Neuronal stem cell (in vitro differentiated cells): Measurements from ENCODE around the gene CES3.
A peak's percentile ranks its signal among the peaks of the same experiment; 100 is the strongest.

Experiments used
- DNase-seq: peaks from one replicate; pipeline ENCODE4 v3.0.0-alpha.2; 2013; ENCODE audit warnings: low spot score
- H2AFZ ChIP-seq: one replicate; pipeline ENCODE4 v1.6.1; 2013; ENCODE audit warnings: mild to moderate bottlenecking, low read length, inconsistent platforms
- H2AK5ac ChIP-seq: 2 replicates; pipeline ENCODE4 v1.6.1; 2013; ENCODE audit warnings: low read depth, mild to moderate bottlenecking, inconsistent platforms, low read length, moderate library complexity, mixed read lengths
- H2BK120ac ChIP-seq: 2 replicates; pipeline ENCODE4 v1.6.1; 2013; ENCODE audit warnings: low read depth, mild to moderate bottlenecking, inconsistent platforms, low read length, moderate library complexity, mixed read lengths
- H2BK12ac ChIP-seq: one replicate; pipeline ENCODE4 v1.6.1; 2013; ENCODE audit warnings: low read length, inconsistent platforms
- H2BK15ac ChIP-seq: 2 replicates; pipeline ENCODE4 v1.6.1; 2013; ENCODE audit warnings: mild to moderate bottlenecking, low read length, inconsistent platforms, mixed read lengths
- H2BK5ac ChIP-seq: one replicate; pipeline ENCODE4 v1.6.1; 2013; ENCODE audit warnings: inconsistent platforms, mild to moderate bottlenecking, low read length, moderate library complexity
- H3K14ac ChIP-seq: one replicate; pipeline ENCODE4 v1.6.1; 2013; ENCODE audit warnings: low read length, inconsistent platforms
- H3K18ac ChIP-seq: 2 replicates; pipeline ENCODE4 v1.6.1; 2013; ENCODE audit warnings: low read length, inconsistent platforms
- H3K23ac ChIP-seq: 2 replicates; pipeline ENCODE4 v1.6.1; 2013; ENCODE audit warnings: low read depth, mild to moderate bottlenecking, mixed read lengths, low read length, inconsistent platforms; ENCODE audit not compliant: poor library complexity
- H3K27ac ChIP-seq: replicated peaks from 3 replicates; pipeline ENCODE4 v1.5.1; 2013; ENCODE audit warnings: low read length, inconsistent platforms
- H3K27me3 ChIP-seq, 3 experiments: 2 replicates each; pipeline ENCODE4 v1.6.1; 2013; ENCODE audit warnings: low read length in 3 of 3, mild to moderate bottlenecking in 2 of 3, inconsistent platforms in 1 of 3, low read depth in 1 of 3, mixed read lengths in 1 of 3, moderate library complexity in 1 of 3; ENCODE audit not compliant: control insufficient read depth in 3 of 3, insufficient read depth in 3 of 3
- H3K36me3 ChIP-seq, 2 donors: replicated peaks in 1 of 2; 2 replicates each; pipeline ENCODE4 v1.6.1; 2013; ENCODE audit warnings: low read length in 2 of 2; ENCODE audit not compliant: control insufficient read depth in 2 of 2, insufficient read depth in 2 of 2
- H3K4ac ChIP-seq: 2 replicates; pipeline ENCODE4 v1.6.1; 2013; ENCODE audit warnings: inconsistent platforms, mild to moderate bottlenecking, low read length, moderate library complexity
- H3K4me1 ChIP-seq, 2 donors: 1 replicate in 1 of 2; 2 replicates in 1 of 2; pipeline ENCODE4 v1.6.1; 2013; ENCODE audit warnings: low read length in 2 of 2, low read depth in 1 of 2; ENCODE audit not compliant: control insufficient read depth in 2 of 2, insufficient read depth in 1 of 2
- H3K4me2 ChIP-seq: one replicate; pipeline ENCODE4 v1.6.1; 2013; ENCODE audit warnings: mild to moderate bottlenecking, low read length, inconsistent platforms; ENCODE audit not compliant: insufficient read depth, poor library complexity, severe bottlenecking
- H3K4me3 ChIP-seq, 2 donors: 2 replicates each; pipeline ENCODE4 v1.5.1; 2013; ENCODE audit warnings: low read length in 2 of 2, mild to moderate bottlenecking in 2 of 2, inconsistent platforms in 1 of 2, moderate library complexity in 1 of 2
- H3K79me1 ChIP-seq: one replicate; pipeline ENCODE4 v1.6.1; 2013; ENCODE audit warnings: low read depth, mild to moderate bottlenecking, inconsistent platforms, low read length, moderate library complexity
- H3K9ac ChIP-seq: one replicate; pipeline ENCODE4 v1.6.1; 2013; ENCODE audit warnings: mild to moderate bottlenecking, low read depth, low read length, inconsistent platforms; ENCODE audit not compliant: poor library complexity
- H3K9me3 ChIP-seq, 2 donors: replicated peaks in 1 of 2; 2 replicates each; pipeline versions ENCODE3 to v1.6.1; 2013; ENCODE audit warnings: low read length in 2 of 2, mild to moderate bottlenecking in 2 of 2, inconsistent platforms in 1 of 2, low read depth in 1 of 2, mixed read lengths in 1 of 2, moderate library complexity in 1 of 2; ENCODE audit not compliant: control insufficient read depth in 2 of 2, insufficient read depth in 1 of 2
- H4K8ac ChIP-seq: one replicate; pipeline ENCODE4 v1.6.1; 2013; ENCODE audit warnings: low read depth, mild to moderate bottlenecking, inconsistent platforms, low read length, moderate library complexity
- H4K91ac ChIP-seq: one replicate; pipeline ENCODE4 v1.6.1; 2013; ENCODE audit warnings: low read length, low read depth, mild to moderate bottlenecking, inconsistent platforms; ENCODE audit not compliant: poor library complexity
- WGBS, 2 donors: extraction: QIAGEN DNeasy Blood & Tissue Kit; methylation state at CpG; one replicate each; pipeline ENCODE4 v1.1.7; 2013; ENCODE audit warnings: missing lambda C conversion rate in 2 of 2, mixed read lengths in 1 of 2; ENCODE audit not compliant: insufficient read length in 2 of 2, insufficient replicate concordance in 1 of 2; ENCODE audit errors: extremely low coverage in 2 of 2; 5-methylcytosine and 5-hydroxymethylcytosine counted together

The CES3 gene

GRCh38 chr16:66926961-66927436 is 34.1 kb upstream of the CES3 start:
- Histone ChIP-seq H3K9me3 (no peaks in the 10 kb centered on the region), H2BK5ac (no peak overlapping the region), H4K8ac (no peak overlapping the region), H3K36me3 (peaks cover 0 to 4% of the 10 kb centered on the region in 2 donors), H2AK5ac (no peak overlapping the region), H3K4ac (no peak overlapping the region), H2BK12ac (no peak overlapping the region), H4K91ac (no peak overlapping the region), H3K4me2 (no peak overlapping the region), H3K27me3 (peaks cover 12 to 45% (median 37%) of the 10 kb centered on the region in 3 experiments), H3K79me1 (no peaks in the 10 kb centered on the region), H3K9ac (no peak overlapping the region), H3K14ac (no peak overlapping the region), H3K27ac (no peak overlapping the region), H2AFZ (no peak overlapping the region), H3K4me1 (peaks cover 2 to 27% of the 10 kb centered on the region in 2 donors), H3K23ac (no peak overlapping the region), H2BK15ac (no peak overlapping the region), H3K18ac (no peak overlapping the region), H3K4me3 (no peak overlapping the region), H2BK120ac (no peak overlapping the region)
- DNase-seq, result no peak
- no CpG with 5 or more reads among the region's 3 CpGs for WGBS, 2 donors

- Histone ChIP-seq H3K4ac (no peak overlapping the region), H4K8ac (no peak overlapping the region), H3K4me2 (no peak overlapping the region), H3K9ac (peak overlapping the region; percentile 50), H2BK5ac (no peak overlapping the region), H2AFZ (no peak overlapping the region), H3K27ac (no peak overlapping the region), H3K23ac (no peak overlapping the region), H3K36me3 (peaks cover 2 to 12% of the 10 kb centered on the region in 2 donors), H2BK15ac (no peak overlapping the region), H3K18ac (no peak overlapping the region), H3K4me3 (no peak overlapping the region), H4K91ac (no peak overlapping the region), H3K9me3 (no peaks in the 10 kb centered on the region), H3K4me1 (peaks cover 2 to 27% of the 10 kb centered on the region in 2 donors), H2AK5ac (peak overlapping the region; percentile 26), H2BK12ac (no peak overlapping the region), H3K79me1 (no peaks in the 10 kb centered on the region), H3K27me3 (peaks cover 12 to 37% (median 37%) of the 10 kb centered on the region in 3 experiments), H3K14ac (no peak overlapping the region), H2BK120ac (no peak overlapping the region)
- no CpG with 5 or more reads among the region's 8 CpGs for WGBS, 2 donors
- no peak for DNase-seq
These were observed 33.0 kb upstream of the CES3 start for GRCh38 chr16:66927918-66928649.

GRCh38 chr16:66928702-66929388 is 32.2 kb upstream of the CES3 start:
- Histone ChIP-seq H3K4me2 (no peak overlapping the region), H3K9me3 (no peaks in the 10 kb centered on the region), H3K4me3 (no peak overlapping the region), H4K91ac (no peak overlapping the region), H3K36me3 (peaks cover 2 to 12% of the 10 kb centered on the region in 2 donors), H2AK5ac (no peak overlapping the region), H3K4me1 (peaks cover 6 to 32% of the 10 kb centered on the region in 2 donors), H3K79me1 (peaks cover 5% of the 10 kb centered on the region), H3K27ac (no peak overlapping the region), H2BK5ac (no peak overlapping the region), H3K4ac (no peak overlapping the region), H2AFZ (no peak overlapping the region), H3K27me3 (peaks cover 12 to 30% (median 29%) of the 10 kb centered on the region in 3 experiments), H3K14ac (no peak overlapping the region), H2BK15ac (no peak overlapping the region), H3K23ac (no peak overlapping the region), H4K8ac (no peak overlapping the region), H3K9ac (no peak overlapping the region), H2BK12ac (no peak overlapping the region), H2BK120ac (no peak overlapping the region), H3K18ac (no peak overlapping the region)
- no CpG with 5 or more reads among the region's 10 CpGs for WGBS, 2 donors
- DNase-seq, result no peak

GRCh38 chr16:66930189-66930588 is 30.9 kb upstream of the CES3 start:
- H3K4ac ChIP-seq, result no peak overlapping the region
- peaks cover 6 to 31% of the 10 kb centered on the region in 2 donors for H3K4me1 ChIP-seq
- H3K9me3 ChIP-seq, result no peaks in the 10 kb centered on the region
- H4K91ac ChIP-seq, result no peak overlapping the region
- no peak overlapping the region for H3K14ac ChIP-seq
- H2BK5ac ChIP-seq, result no peak overlapping the region
- WGBS, 2 donors, result no CpG with 5 or more reads among the region's 4 CpGs
- no peak overlapping the region for H3K9ac ChIP-seq
- H3K4me3 ChIP-seq, result no peak overlapping the region
- no peak overlapping the region for H2AFZ ChIP-seq
- H2AK5ac ChIP-seq, result no peak overlapping the region
- H3K27me3 ChIP-seq, result peaks cover 2 to 16% (median 16%) of the 10 kb centered on the region in 3 experiments
- peaks cover 2 to 12% of the 10 kb centered on the region in 2 donors for H3K36me3 ChIP-seq
- H3K18ac ChIP-seq, result no peak overlapping the region
- H3K79me1 ChIP-seq, result peaks cover 11% of the 10 kb centered on the region
- DNase-seq, result no peak
- H3K4me2 ChIP-seq, result no peak overlapping the region
- H2BK120ac ChIP-seq, result no peak overlapping the region
- H3K27ac ChIP-seq, result no peak overlapping the region
- H3K23ac ChIP-seq, result no peak overlapping the region
- H2BK15ac ChIP-seq, result no peak overlapping the region
- H2BK12ac ChIP-seq, result no peak overlapping the region
- no peak overlapping the region for H4K8ac ChIP-seq
